ENCODE results near the gene COMMD6.
"Not testable (repeated sequence)": the region's sequence is repeated elsewhere in the genome, so short reads cannot be mapped to it uniquely, and the experiment has no call there.

The COMMD6 gene

GRCh38 chr13:75537401-75538365, at the start of gene COMMD6:
Gene COMMD6 (minus strand): TSS chr13:75537841. CDS start chr13:75537805, 36 bp downstream.
- peak; percentile 80 for DNase-seq (ENCODE audit: low spot score)

GRCh38 chr13:75585153-75585552, 47.5 kb upstream of the COMMD6 start:
- no peak for DNase-seq (ENCODE audit: low spot score)

- DNase-seq (ENCODE audit: low spot score): no peak
These were observed 45.5 kb upstream of the COMMD6 start for GRCh38 chr13:75583091-75583490.

- no peak for DNase-seq (ENCODE audit: low spot score)
These were observed 44.4 kb upstream of the COMMD6 start for GRCh38 chr13:75581874-75582640.

- no peak for DNase-seq (ENCODE audit: low spot score)
These were observed 41.9 kb upstream of the COMMD6 start for GRCh38 chr13:75579529-75579928.

- DNase-seq (ENCODE audit: low spot score): no peak
These were observed 31.9 kb upstream of the COMMD6 start for GRCh38 chr13:75569576-75569975.

DNA sequence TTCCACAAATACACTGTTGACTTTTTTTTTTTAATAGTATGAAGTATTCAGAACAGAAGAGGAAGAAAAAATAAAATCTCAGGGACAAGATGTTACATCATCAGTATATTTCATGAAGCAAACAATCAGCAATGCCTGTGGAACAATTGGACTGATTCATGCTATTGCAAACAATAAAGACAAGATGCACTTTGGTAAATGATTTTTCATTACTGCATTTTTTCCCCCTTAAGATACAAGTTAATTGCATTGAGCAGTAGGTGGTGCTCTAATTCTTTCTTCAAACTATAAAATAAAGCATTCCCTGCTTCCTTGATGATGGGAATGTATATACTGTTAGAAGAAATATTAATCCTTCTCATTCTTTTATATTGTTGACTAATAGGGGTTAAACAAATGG, 29.0 kb upstream of the COMMD6 start:
- no peak for DNase-seq (ENCODE audit: low spot score)

DNA sequence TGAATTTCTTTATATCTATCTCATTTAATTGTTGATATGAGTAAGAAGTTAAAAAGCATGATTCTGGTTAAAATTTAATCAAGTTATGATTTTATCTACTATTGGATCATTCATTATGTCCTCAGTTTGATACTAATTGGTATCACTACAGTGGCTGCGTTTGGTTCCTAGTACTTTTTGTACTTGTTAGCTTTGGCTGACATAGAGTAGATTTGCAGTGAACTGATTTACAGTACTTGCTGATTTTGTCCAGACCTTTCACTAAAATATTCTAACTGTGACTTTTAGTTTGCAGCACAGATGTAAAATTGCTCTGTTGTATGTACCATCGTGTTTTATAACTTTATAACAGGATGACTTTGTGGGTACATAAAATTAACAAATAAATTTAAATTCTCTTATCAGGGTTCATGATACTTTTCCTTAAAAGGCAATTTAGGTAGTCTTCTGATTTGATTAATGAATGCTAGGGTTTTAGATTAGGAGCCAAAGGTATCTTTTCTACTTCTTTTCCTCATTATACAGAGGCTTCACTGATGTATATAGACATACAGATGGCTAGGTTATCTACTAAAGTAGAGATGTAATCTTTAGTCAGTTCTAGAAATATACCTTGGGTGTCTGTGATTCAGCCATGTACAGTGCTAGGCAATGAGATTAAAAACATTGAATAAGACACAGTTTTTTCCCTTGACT, 20.7 kb upstream of the COMMD6 start:
- no peak for DNase-seq (ENCODE audit: low spot score)

GRCh38 chr13:75556961-75557360, 19.3 kb upstream of the COMMD6 start:
- DNase-seq (ENCODE audit: low spot score): no peak

DNA sequence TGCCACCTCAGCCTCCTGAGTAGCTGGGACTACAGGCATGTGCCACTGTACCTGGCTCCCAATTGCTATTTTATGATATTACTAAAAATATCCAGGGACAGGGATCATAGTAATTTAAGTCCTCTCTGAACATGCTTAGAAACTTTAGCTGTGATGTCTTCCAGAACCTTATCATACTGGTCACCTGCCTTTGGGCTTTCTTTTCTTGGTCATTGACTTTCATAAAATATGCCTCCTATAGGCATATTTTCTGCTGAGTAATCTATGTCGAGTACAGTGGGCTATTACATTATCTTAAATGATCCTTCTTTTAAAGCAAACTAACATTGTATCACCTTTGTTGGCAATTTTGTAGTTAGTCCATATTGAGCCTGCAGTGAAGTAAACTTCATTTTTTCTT, 18.2 kb upstream of the COMMD6 start:
- no peak for DNase-seq (ENCODE audit: low spot score)

- DNase-seq (ENCODE audit: low spot score): no peak
These were observed 17.3 kb upstream of the COMMD6 start for GRCh38 chr13:75554981-75555380.

DNA sequence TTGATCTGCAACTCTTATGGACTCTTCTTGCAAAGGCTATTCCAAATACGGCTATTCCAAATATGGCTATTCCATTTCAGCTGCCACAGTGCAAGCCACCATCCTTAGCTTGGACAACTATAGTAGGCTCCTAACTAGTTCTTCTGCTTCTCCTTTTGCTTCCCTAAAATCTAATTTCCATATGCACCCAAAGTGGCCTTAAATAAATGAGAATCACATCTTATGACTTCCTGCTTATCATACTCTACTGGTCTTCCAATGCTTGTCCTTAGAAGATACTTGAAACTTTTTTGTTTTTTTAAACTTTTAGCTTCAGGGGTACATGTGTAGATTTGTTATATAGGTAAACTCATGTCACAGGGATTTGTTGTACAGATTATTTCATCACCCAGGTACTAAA, 16.8 kb upstream of the COMMD6 start:
- no peak for DNase-seq (ENCODE audit: low spot score)

- DNase-seq (ENCODE audit: low spot score): peak; percentile 47
These were observed 12.5 kb upstream of the COMMD6 start for GRCh38 chr13:75550159-75550567.

DNA sequence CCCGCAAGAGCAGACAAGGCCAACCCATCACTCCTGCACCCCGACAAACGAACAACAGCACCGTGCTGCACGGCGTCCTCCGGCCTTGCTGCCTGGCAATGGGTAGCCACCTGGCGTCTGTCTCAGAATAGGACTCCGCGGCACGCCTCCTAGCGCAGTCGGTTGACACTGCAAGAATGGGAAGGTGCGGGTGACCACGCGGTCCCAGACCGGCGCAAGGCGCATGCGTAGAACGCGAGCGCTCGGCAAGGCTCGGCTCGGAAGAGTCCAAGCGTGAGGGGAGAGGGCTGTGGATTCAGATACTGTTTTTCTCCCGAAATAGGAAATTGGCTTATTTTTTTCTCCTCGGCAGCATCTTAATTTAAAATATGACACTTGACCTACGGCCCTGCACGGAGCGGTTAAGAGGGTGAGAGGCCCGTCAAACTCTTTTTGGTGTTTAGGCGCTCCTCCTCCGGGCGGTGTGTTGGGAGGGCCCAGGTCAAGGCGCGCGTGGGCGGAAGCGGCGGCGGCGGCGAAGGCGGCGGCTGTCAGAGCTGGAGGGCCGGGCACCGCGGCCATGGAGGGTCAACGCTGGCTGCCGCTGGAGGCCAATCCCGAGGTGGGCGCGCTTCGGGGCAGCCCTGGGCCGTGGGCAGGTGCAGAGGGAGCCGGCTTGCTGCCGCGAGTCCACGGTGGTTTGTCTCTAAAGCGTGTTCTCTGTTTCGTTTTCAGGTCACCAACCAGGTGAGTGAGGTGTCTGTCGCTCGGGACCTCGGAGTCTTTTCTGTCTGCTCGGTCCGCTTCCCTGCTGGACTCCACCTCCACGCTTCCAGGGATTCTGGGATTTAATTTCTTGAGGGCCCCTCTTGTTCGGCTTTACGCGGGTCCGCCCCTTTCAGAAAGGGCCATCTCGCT, 11.9 kb upstream of the COMMD6 start, which contains the start of gene UCHL3:
Gene UCHL3 (plus strand): TSS at position 530 of the 897 bp plus-strand sequence. CDS start 30 bp downstream, at position 560.
- DNase-seq (ENCODE audit: low spot score): peak; percentile 97

- DNase-seq (ENCODE audit: low spot score): no peak
These were observed 10.3 kb upstream of the COMMD6 start for GRCh38 chr13:75547917-75548316.

DNA sequence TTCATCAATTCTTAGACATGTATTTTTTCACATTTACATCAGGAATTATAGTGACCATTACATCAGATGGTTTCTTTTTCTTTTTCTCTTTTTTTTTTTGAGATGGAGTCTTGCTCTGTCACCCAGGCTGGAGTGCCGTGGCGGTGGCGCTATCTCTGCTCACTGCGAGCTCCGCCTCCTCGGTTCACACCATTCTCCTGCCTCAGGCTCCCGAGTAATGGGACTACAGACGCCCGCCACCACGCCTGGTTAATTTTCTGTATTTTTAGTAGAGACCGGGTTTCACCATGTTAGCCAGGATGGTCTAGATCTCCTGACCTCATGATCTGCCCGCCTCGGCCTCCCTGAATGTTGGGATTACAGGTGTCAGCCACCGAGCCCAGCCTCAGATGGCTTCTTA, 7.7 kb upstream of the COMMD6 start:
- DNase-seq (ENCODE audit: low spot score): not testable (repeated sequence)

DNA sequence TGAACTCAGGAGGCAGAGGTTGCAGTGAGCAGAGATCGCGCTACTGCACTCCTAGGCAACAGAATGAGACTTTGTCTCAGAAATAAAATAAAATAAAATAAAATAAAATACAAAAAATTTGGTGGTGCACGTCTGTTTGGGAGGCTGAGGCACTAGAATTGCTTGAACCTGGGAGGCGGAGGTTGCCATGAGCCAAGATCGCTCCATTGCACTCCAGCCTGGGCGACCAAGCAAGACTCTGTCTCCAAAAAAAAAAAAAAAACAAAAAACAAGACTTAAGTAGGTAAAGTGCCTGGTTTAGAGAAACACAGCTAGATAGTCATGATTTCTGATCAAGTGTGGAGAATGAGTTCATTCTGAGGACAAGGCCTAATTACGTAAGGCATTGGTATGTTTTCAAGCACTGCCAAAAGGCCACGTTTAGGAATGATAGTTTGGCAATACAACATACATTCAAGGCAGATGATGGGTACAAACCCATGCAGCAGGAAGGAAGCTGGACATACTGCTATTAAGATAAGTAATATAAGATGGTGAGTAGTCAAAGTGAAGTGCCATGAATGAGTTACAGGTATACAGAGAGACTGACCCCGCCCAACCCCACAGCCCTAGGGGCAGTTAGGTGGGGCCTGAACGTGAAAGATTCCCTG, 7.2 kb upstream of the COMMD6 start:
- no peak for DNase-seq (ENCODE audit: low spot score)

GRCh38 chr13:75541961-75542360, 4.3 kb upstream of the COMMD6 start:
- no peak for DNase-seq (ENCODE audit: low spot score)

GRCh38 chr13:75541287-75541686, 3.6 kb upstream of the COMMD6 start:
- no peak for DNase-seq (ENCODE audit: low spot score)

GRCh38 chr13:75533861-75534260, 3.8 kb downstream of the COMMD6 start:
- no peak for DNase-seq (ENCODE audit: low spot score)

GRCh38 chr13:75530549-75530961, 7.1 kb downstream of the COMMD6 start:
- DNase-seq (ENCODE audit: low spot score): no peak
